PC-3 (cell line): ENCODE measurements around the gene SELPLG. TPM values are rescaled to one million over a fixed set of nuclear protein-coding genes. Genes with fewer than 3 reads are reported as not detected.
"Not testable (repeated sequence)": the region's sequence is repeated elsewhere in the genome, so short reads cannot be mapped to it uniquely, and the experiment has no call there.

Experiments
- ATAC-seq: fragments of 200-7000 bp; cut with Tn5 transposase; 2 replicates; pipeline ENCODE4 v1.9.1; 2020; ENCODE audit warnings: mild to moderate bottlenecking, moderate library complexity
- BruUV-seq: library from RNA; stranded (reverse); fragments of 400-500 nt; replicated peaks from 2 replicates; lab custom pipeline; 2021; lab: Mats Ljungman, UMichigan
- CTCF ChIA-PET: fragments of 300-600 bp; sonication (Branson Sonifier 250); formaldehyde crosslinking; loops from one replicate; lab custom pipeline; 2022; ENCODE audit warnings: antibody characterized with exemption; lab: Charles Lee
- POLR2A ChIA-PET: fragments of 300-600 bp; sonication (Branson Sonifier 250); formaldehyde crosslinking; loops from one replicate; lab custom pipeline; 2022; ENCODE audit warnings: antibody characterized with exemption; ENCODE audit not compliant: unreplicated experiment; lab: Charles Lee
- DNase-seq: peaks from one replicate; pipeline ENCODE4 v3.0.0-alpha.2; 2015
- H2AFZ ChIP-seq: fragments of 300-600 bp; sonication (generic); 2 replicates; pipeline ENCODE4 v1.6.0; 2016; ENCODE audit warnings: antibody characterized with exemption, low read length
- H3F3A ChIP-seq: fragments of 300-600 bp; sonication (generic); one replicate; pipeline ENCODE4 v1.6.0; 2017; ENCODE audit warnings: antibody characterized with exemption, low read length, control low read depth, mild to moderate bottlenecking; ENCODE audit not compliant: unreplicated experiment
- H3K27ac ChIP-seq: fragments of 300-600 bp; sonication (generic); 2 replicates; pipeline ENCODE4 v1.5.1; 2016; ENCODE audit warnings: mild to moderate bottlenecking, low read length
- H3K27me3 ChIP-seq: fragments of 300-600 bp; sonication (generic); 2 replicates; pipeline ENCODE4 v1.6.1; 2016; ENCODE audit warnings: low read length, mixed read lengths
- H3K36me3 ChIP-seq: fragments of 300-600 bp; sonication (generic); 2 replicates; pipeline ENCODE4 v1.6.1; 2016; ENCODE audit warnings: low read depth, mixed run types, low read length, mixed read lengths
- H3K4me1 ChIP-seq: fragments of 300-600 bp; sonication (generic); 2 replicates; pipeline ENCODE4 v1.5.1; 2016; ENCODE audit warnings: low read length; ENCODE audit not compliant: insufficient read depth
- H3K4me2 ChIP-seq: fragments of 300-600 bp; sonication (generic); 2 replicates; pipeline ENCODE4 v1.6.0; 2016; ENCODE audit warnings: low read length
- H3K4me3 ChIP-seq: fragments of 300-600 bp; sonication (generic); 2 replicates; pipeline ENCODE4 v1.5.1; 2016; ENCODE audit warnings: mild to moderate bottlenecking, low read length, mixed read lengths
- H3K79me2 ChIP-seq: fragments of 300-600 bp; sonication (generic); 2 replicates; pipeline ENCODE4 v1.6.1; 2017; ENCODE audit warnings: low read length, mixed read lengths
- H3K9ac ChIP-seq: fragments of 300-600 bp; sonication (generic); 2 replicates; pipeline ENCODE4 v1.6.0; 2016; ENCODE audit warnings: mild to moderate bottlenecking, low read length
- H3K9me2 ChIP-seq: fragments of 300-600 bp; sonication (generic); replicated peaks from 2 replicates; pipeline ENCODE4 v1.6.1; 2016; ENCODE audit warnings: mixed run types, low read length, mixed read lengths
- H3K9me3 ChIP-seq: fragments of 300-600 bp; sonication (generic); 2 replicates; pipeline ENCODE4 v1.6.1; 2016; ENCODE audit warnings: low read length, mixed read lengths
- H4K20me1 ChIP-seq: fragments of 300-600 bp; sonication (generic); 2 replicates; pipeline ENCODE4 v1.6.1; 2016; ENCODE audit warnings: low read length, mixed read lengths
- CTCF ChIP-seq: fragments of 300-600 bp; sonication (generic); conservative IDR thresholded peaks from 2 replicates; pipeline ENCODE4 v1.5.1; 2017; ENCODE audit warnings: antibody characterized with exemption, low read depth, mild to moderate bottlenecking, low read length
- EZH2 ChIP-seq: fragments of 300-600 bp; sonication (generic); IDR thresholded peaks from one replicate; pipeline ENCODE4 v1.6.1; 2017; ENCODE audit warnings: antibody characterized with exemption, mild to moderate bottlenecking, low read length; ENCODE audit not compliant: unreplicated experiment
- EZH2phosphoT487 ChIP-seq: fragments of 300-600 bp; sonication (generic); IDR thresholded peaks from 2 replicates; pipeline ENCODE4 v1.6.1; 2018; ENCODE audit warnings: mild to moderate bottlenecking, antibody characterized with exemption, low read length, borderline replicate concordance
- intact Hi-C: fragments of 100-400 bp; cut with micrococcal nuclease; formaldehyde crosslinking; loops from 2 replicates; pipeline ENCODE4 v1.9.0; 2023
- total RNA-seq: library from RNA; depleted of rRNA; stranded (reverse); fragments of >200 nt; gene quantifications from 2 replicates; pipeline ENCODE4 v1.2.3, GENCODE V29; 2014

The SELPLG gene
- total RNA-seq, 1 experiment from 2014 or later: 0.73 TPM

GRCh38 chr12:108634341-108634751 lies 652 bp upstream of the SELPLG start:
- Histone ChIP-seq H3K36me3 (no peaks in the 10 kb centered on the region), H3K9me2 (no peaks in the 10 kb centered on the region), H3K4me2 (no peak overlapping the region), H3K9me3 (no peaks in the 10 kb centered on the region), H3K4me3 (no peak overlapping the region), H4K20me1 (no peaks in the 10 kb centered on the region), H3K9ac (no peak overlapping the region), H3F3A (peaks cover 5% of the 10 kb centered on the region), H3K79me2 (no peaks in the 10 kb centered on the region), H2AFZ (no peak overlapping the region), H3K27me3 (no peaks in the 10 kb centered on the region), H3K27ac (no peak overlapping the region), H3K4me1 (peaks cover 29% of the 10 kb centered on the region)
- ChIA-PET CTCF (no interaction called here), POLR2A (no interaction called here)
- DNase-seq (peak; percentile 41), ATAC-seq (no peak)
- no TSS peak for BruUV-seq
- TF ChIP-seq CTCF (no peak), EZH2phosphoT487 (no peak), EZH2 (no peak)
- intact Hi-C loops: loop anchor here (5.0 kb wide), 1 partner anchor 72 kb away; the partner anchor contains the start of genes ISCU and SART3

- intact Hi-C loops: loop anchor here (5.0 kb wide), 1 partner anchor 71 kb away; the partner anchor contains the start of genes ISCU and SART3
- Histone ChIP-seq H3K4me3 (no peak overlapping the region), H3K4me2 (no peak overlapping the region), H3K27ac (no peak overlapping the region), H3K27me3 (no peaks in the 10 kb centered on the region), H3K4me1 (peaks cover 41% of the 10 kb centered on the region), H3K9me3 (no peaks in the 10 kb centered on the region), H3K9ac (no peak overlapping the region), H2AFZ (no peak overlapping the region), H4K20me1 (no peaks in the 10 kb centered on the region), H3K9me2 (no peaks in the 10 kb centered on the region), H3K79me2 (no peaks in the 10 kb centered on the region), H3K36me3 (no peaks in the 10 kb centered on the region), H3F3A (peaks cover 5% of the 10 kb centered on the region)
- BruUV-seq: no TSS peak
- ChIA-PET CTCF (no interaction called here), POLR2A (no interaction called here)
- DNase-seq (no peak), ATAC-seq (no peak)
- no peak for TF ChIP-seq EZH2phosphoT487
- TF ChIP-seq EZH2: no peak
- TF ChIP-seq CTCF: no peak
Observed at GRCh38 chr12:108633081-108633533, 587 bp downstream of the SELPLG start.

GRCh38 chr12:108631261-108631660 lies 2.4 kb downstream of the SELPLG start:
- H3K9ac ChIP-seq, H3F3A ChIP-seq, H4K20me1 ChIP-seq, H3K36me3 ChIP-seq, H2AFZ ChIP-seq, H3K4me3 ChIP-seq, POLR2A ChIA-PET, H3K9me2 ChIP-seq, H3K27me3 ChIP-seq, H3K79me2 ChIP-seq, H3K9me3 ChIP-seq: not testable (repeated sequence)
- peak overlapping the region; percentile 86 for H3K27ac ChIP-seq
- intact Hi-C loops: loop anchor here (2.0 to 5.0 kb wide), 2 partner anchors 14 to 69 kb away; partner anchors contain the start of genes ISCU and SART3
- CTCF ChIA-PET: interaction anchor here (1.4 kb wide), 1 partner anchor 13 kb away, joined by 5 read pairs; no protein-coding TSS in a partner anchor
- peak; percentile 29 for DNase-seq
- peak overlapping the region; percentile 48 for H3K4me2 ChIP-seq
- H3K4me1 ChIP-seq: peaks cover 45% of the 10 kb centered on the region
- ATAC-seq: peak; percentile 36
- TSS peak; percentile 77 for BruUV-seq
